GM18519 (cell line): ENCODE measurements around the gene PRKD1.
"Not testable (repeated sequence)": the region's sequence is repeated elsewhere in the genome, so short reads cannot be mapped to it uniquely, and the experiment has no call there.

ENCODE experiments used
- ATAC-seq: cut with Tn5 transposase; IDR thresholded peaks from one replicate; pipeline ENCODE4 v1.9.1; 2021; ENCODE audit warnings: mild to moderate bottlenecking, moderate library complexity; ENCODE audit not compliant: unreplicated experiment, low FRiP score

PRKD1 gene

DNA sequence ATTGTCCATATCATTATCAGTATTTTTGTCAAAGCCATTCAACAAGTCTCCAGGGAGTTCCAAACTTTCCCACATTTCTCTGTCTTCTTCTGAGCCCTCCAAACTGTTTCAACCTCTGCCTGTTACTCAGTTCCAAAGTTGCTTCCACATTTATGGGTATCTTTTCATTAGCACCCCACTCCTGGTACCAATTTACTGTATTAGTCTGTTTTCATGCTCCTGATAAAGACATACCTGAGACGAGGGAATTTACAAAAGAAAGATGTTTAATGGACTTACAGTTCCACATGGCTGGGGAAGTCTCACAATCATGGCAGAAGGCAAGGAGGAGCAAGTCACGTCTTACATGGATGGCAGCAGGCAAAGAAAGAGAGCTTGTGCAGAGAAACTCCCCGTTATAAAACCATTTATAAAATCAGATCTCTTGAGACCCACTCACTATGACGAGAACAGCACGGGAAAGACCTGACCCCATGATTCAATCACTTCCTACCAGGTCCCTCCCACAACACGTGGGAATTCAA, 87.2 kb downstream of the PRKD1 start:
- not testable (repeated sequence) for ATAC-seq

DNA sequence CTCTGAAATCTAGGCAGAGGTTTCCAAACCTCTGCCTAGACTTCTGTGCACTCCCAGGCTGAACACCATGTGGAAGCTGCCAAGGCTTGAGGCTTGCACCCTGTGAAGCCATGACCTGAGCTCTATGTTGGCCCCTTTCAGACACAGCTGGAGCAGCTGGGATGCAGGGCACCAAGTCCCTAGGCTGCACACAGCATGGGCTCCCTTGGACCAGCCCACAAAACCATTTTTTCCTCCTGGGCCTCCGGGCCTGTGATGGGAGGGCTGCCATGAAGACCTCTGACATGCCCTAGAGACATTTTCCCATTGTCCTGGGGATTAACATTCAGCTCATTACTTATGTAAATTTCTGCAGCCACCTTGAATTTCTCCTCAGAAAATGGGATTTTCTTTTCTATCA, 88.0 kb downstream of the PRKD1 start:
- not testable (repeated sequence) for ATAC-seq

DNA sequence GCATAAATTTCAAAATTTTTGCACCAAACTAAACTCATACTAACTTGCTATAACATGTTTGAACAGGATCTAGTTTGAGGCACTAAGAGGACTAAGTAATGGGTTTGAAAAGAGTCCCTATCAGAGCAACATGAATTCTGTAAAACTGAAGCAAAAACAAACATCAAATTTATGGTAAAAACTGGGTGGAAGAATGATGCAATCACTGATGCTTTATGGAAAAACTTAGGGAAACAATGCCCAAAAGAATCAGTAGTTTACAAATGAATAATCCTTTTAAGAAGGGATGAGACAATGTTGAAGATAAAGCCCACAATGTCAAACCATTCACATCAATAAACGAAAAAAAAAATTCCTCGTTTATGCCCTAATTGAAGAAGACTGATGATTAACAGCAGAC, 88.9 kb downstream of the PRKD1 start:
- no peak for ATAC-seq

DNA sequence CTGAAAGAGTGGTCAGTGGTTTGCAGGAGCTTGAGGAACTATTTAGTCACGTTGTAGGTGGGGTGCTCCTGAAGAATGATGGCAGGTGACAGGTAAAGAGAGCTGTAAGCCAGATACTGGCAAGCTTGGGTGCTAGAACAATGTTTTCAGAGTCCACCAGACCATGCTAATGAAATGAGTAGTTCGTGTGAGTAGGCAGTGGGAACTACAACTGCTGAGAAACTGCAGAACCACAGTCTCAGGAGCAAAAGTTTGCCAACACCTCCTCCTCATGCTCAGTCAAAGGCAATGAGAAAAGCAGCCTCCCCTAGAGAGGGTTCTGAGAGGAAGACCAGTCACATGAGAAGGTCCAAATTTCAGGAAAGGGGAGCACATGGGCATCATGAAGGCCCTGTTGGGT, 91.3 kb downstream of the PRKD1 start:
- no peak for ATAC-seq

DNA sequence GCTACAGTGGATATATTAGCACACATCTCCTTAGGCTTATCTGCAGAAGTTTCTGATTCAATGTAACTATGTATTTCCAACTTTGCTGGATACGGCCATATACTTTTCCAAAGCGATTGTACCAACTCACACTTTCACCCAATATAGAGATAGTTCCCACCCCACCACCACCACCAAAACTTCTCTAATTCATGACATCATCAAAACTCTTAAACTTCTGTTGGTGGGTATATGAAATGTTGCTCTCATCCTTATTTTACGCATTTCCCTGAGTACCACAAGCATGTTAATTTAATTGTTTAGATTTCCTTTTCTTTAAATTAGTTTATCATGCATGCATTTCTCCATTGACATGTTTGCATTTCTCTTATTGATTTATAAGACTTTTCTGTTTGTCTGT, 95.6 kb downstream of the PRKD1 start:
- no peak for ATAC-seq

DNA sequence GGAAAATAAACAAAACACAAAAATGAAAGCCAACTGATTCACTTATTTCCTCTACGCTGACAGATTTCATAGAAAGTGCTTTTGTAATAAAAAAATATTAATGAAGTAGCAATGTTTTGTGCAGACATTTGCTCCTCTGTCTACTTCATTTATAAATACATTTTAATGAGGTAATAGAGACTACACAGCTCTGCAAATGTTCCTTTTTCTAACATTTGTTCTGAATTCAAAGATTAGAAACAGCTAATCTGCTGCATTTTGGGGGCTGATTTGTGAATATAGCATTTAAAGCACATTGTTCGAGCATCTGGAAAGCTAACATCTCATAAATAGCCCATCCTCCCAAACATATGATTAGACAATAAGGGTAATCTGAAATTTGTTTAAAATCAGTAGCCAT, 97.8 kb downstream of the PRKD1 start:
- ATAC-seq, result no peak

DNA sequence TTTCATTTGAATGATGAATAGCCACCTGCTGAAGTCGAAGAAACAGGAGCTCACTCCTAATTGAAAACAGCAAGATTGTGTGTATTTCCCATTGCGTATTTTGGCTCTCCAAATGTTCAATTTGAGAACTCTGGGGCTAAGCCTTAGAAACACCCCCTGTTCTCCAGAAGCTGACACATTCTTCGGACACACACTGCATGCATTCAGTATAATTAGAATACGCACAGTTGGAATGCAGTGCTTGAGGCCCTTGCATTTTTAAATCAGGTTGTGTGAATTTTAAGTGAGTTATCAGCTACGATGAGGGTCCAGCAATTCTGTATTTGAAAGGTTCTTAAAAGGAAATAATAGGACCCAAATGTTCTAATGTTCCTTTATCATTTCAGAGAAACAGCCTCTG, 103.8 kb downstream of the PRKD1 start:
- no peak for ATAC-seq

DNA sequence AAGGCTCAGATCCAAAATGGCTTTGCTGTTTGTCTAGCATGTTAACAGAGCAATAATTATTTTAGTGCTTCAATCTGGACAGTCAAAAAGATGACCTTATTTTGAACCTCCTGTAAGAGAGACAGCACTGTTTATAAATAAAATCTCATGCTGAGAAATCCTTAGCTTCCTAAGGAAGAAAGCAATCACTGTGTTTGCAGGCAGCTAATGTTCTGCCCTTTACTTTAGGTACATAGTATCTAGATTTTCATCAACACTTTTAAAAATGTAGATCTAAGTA, 105.3 kb downstream of the PRKD1 start:
- ATAC-seq, result no peak

DNA sequence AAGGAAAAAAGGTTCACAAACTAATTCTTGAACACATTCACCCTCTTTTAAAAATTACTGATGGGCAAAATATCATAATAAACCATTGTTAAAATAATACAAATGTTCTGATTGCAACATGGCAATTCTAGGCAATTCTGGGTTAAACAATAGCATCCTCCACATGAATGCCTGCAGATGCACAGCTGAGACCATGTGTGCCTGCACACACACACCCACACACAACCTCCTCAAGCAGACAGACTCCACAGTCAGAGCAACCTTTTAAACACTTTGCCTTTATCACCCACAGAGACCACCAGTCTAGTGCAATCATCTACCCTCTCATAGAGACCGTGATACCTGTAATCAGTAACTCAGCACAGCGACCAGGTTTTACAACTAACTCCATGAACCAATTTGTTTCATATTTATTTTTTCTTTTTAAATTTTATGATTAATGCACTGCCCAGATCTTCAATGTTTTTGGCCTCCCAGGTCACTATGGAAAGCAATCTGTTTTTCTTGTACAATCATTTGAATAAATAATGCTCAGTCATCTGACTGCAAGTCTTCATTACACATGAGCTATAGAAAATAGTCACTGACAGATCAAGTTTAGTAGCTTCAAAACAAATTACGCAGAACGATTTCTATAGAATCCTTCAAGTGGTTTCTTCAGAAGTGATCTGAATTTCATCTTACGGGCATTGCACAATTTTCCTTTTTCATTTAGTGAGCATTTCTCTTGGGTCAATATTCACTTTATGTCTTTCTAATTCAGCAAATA, 105.8 kb downstream of the PRKD1 start:
- ATAC-seq, result no peak

DNA sequence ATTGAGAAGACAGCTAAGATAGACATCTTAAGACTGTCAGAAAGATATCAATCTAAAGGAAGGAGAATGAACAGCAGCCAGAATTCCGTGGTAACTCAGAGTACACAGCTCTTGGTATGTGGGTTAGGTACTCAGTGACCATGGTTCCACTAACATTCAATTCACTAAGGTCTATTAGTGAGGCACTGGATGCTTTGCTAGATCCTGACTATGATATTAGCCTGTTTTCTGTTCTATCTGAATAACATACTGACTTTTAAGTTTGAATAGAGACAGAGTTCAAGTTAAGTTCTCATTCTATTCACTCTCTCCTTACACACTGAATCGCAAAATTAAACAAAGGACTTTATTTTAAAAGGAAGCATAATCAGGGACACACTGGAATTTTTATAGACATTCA, 106.4 kb downstream of the PRKD1 start:
- no peak for ATAC-seq

DNA sequence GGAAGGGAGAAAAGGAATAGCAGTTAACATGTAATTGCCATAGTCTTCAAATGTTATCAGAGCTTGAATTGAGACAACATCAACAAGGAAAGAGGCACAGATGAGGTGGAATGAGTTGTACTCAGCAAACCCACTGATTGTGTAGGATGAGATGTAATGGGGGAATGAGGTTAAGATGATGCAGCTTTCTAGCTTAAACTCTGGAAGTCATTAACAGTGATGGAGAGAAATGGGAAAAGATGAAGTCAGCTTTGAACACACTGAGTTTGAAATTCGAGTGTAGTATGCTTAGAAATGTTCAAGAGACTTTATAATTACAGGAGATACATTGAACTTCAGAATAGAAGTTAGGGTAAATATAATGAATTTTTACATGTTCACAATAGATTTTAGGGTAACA, 106.9 kb downstream of the PRKD1 start:
- no peak for ATAC-seq

DNA sequence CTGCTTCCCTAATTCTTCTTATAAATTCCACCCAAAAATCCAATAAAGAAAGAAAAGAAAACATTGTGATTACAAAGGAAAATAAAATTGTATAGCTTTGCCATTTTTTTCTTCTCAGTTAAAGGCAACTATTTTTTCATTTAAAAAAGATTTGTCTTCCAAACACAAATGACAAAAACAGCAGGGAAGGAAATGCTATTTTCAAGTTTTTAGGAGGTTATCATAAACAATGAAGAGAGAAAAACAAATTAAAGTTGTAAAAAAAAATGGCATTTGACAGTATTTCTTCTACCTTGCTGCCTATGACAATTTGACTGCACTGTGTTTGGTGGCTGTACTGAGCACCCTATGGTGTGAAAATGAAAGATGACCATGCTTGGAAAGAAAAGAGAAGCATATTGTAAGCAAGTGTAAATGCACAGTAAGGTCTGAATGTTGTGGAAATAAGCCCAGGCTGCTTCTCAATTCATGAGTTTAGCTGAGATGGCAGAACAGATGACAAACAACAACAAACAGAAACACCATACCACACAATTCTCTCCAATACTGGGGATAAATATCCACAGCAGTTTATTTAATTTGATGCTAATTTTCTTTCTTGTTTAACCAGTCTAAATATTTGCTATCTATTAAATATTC, 109.8 kb downstream of the PRKD1 start:
- ATAC-seq, result no peak

DNA sequence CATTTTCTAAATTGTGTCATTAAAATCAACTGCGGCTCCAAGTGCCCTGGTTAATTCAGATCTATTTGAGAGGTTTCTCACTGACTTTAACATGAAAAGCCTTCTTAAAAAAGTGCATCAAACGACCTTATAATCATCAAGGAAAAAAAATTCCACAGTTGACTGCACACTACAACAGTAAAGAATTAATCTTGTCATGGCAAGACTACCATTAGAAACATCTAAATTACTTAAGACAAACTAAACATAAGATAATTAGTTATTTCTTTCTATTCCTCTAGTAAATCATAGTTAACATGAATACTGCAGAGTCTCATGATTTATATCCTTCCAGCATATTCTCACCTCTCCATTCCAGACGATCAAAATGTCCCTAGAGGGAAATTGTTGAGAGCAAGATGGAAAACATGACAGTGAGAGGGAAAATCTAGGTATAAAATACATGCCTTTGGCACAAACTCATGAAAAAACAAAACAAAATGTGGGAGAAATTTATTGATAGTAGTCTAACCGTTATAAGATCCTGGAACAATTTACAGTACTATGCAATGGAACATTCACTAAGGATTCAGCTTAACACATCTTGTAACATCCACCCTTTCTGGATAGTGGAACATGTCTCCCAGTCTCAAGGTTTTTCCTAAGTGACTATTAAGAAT, 112.5 kb downstream of the PRKD1 start:
- ATAC-seq, result no peak

DNA sequence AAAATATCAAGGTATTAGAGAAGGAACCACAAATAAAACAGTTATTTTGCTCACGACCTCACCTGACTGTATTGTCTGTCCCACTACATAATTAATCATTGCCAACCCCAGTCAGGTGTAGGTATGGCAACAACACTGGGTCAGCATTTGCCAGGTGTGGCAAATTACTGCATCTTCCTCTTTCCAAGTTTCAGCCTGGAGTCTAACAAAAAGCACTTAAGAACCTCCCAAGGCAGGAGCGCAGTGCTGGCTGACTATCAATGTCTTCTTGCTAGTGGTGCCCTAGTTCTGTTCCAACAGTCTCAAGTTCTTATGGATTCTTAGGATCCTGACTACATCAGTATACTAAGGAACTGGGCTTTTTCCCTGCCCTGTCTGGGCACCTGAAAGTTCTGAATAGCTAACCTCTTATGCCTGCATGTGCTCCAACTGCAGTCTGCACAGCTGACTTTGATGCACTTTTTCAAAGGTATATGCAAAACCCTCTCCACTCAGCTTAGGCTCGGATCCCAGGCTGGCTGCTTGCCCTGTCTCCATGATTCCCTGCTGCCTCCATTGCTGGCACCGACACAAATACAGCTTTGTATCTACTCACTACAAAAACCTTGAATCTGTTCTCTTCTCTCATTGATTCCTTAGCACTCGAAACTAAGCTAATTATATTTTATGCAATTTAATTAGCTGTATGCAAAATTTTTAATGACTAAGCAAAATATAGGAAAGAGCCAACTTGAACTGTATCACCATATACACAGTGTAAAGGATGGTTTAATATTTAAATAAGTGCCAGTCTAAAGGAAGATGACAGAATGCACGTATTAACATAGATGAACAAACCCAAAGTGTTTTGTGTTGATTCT, 113.3 kb downstream of the PRKD1 start:
- ATAC-seq, result no peak

DNA sequence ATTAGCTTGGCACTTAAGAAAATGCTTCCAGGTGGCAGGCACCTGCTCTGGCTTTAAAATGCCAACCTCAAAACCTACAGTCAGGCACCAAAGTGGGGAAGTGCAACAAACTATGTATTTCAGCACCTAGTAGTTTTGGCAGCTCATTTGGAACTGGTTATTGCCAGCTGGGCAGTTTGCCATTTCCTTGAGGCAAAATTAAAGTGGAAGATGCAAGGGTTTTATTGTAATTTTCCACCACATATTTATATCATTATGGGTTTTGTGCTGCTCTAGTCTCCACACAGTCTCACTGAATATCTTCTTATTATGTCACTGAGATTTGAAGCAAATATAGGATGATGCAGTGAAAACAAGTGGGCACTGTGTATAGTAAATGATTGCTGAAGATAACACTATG, 117.0 kb downstream of the PRKD1 start:
- no peak for ATAC-seq

DNA sequence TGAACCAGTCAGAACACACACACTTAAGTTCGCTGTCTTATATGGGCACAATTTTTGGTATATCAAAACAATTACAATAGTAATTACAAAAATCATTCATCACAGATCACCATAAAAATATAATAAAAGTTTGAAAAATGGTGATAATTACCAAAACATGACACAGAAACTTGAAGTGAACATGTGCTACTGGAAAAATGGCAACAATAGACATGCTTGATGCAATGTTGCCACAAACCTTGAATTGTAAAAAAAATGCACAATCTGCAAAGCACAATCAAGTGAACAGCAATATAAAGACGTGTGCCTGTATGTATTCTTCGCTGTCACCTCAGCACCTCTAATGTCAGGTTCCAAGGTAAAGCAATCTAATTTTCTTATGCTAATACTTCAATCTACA, 117.6 kb downstream of the PRKD1 start:
- ATAC-seq, result no peak

DNA sequence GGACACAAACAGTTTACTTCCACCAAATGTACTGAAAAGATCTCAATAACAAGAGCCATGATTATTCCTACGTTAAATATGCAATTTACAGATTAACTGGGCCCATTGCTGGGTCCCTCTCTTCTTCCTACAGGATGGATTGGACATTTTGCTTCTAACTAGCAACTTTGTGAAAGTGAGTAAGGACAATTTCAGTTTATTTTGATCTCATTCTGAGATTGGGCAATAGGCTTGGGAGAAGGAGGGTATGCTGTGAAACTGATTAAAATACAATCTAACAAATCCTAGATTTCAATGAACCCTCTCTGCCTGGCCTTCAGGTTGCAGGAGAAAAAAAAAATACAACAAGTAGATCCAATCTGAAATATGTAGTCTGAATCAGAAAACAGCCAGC, 121.5 kb downstream of the PRKD1 start:
- ATAC-seq, result no peak

DNA sequence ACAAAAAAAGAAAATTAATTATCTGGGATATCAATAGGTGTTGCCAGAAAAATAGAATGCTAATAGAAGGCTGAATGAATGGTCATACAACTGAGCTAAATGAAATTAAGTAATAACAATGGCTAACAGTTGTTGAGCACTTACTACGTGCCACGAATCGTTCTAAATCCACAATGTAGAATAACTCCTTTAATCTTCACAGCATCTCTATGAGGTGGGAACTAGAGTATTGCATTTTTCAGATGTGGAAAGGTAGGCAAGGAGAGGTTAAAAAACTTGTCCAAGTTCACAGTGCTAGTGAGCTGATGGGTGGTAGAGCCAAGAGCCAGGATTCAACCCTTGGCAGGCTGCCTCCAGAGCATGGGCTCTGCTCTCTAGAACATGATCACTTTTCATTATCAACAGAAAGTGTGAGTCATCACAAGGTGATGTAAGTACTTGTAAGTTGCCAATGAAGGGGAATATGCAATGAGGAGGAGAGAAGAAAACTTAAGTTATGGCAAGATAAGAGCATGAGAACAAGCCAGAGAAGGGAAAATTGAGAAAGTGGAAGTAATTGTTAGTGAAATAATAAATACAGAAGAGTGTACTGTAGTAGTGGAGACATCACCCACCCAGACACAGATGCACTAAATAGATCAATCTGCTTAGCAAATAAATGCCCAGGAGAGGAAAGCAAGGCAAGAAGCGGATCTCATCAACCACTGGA, 122.1 kb downstream of the PRKD1 start:
- ATAC-seq, result no peak

DNA sequence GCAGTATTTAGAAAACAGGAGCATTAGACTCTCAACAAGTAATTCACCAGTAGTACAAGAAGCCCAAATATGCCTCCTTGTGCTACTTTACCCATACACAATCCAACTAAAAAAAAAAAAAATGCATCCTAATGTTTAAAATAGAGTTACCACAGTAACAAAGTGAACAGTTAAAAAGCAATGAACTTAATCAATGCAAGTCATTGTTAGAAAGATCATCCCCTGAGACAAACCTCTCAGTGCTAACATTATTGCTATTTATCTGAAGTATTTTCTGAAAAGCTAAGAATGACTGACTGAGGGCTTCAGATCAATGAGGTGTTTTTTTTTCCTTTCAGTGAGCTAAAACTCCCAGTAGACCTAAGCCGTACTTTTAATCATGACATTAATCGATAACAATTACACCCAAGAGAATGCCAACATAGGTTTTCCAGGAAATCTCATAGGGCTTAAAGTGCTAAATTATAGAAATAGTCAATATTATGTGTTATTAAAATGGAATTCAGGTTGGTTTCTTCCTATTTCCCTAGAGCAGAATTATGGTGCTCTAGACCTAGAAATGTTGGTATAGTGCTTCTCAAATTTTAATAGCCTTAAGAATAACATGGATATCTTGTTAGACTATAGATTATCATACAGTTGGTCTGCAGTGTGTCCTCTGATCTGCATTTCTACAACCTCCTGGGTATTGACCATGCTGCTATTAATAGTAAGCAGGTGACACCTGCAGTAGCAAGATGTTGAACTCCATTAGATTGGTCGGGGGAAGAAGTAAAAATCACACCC, 123.0 kb downstream of the PRKD1 start:
- ATAC-seq, result no peak

DNA sequence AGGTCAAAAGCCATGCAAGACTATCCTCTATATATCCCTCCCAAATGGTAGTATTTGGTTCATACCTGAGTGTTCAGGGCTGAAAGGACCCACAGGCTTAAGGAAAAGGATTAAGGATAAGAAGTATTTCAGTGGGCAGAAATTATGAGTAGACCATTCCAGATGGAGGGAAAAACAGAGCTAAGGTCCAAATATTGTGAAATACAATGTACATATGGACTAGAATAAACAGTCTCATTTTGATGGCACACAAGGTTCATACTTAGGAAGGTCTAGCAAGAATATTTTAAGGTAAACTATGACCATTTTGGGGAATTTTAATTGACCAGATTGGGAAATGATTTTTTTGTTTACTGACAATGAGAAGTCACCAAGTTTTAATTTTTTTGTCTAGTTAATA, 124.6 kb downstream of the PRKD1 start:
- ATAC-seq, result no peak
